Measurements from ENCODE around the gene NOD2.

The NOD2 gene
- total RNA-seq, result 21.7 to 30.6 (median 29.7) reads per million in 3 donors

- Histone ChIP-seq H3K27ac (ENCODE audit: insufficient read depth, low read length, poor library complexity, severe bottlenecking) (peak within 1 kb of the TSS; percentile 57), H3K9me3 (ENCODE audit: control insufficient read depth, low read length) (no peaks in the 10 kb centered on the region), H3K36me3 (ENCODE audit: control insufficient read depth, insufficient read depth, low read length) (no peaks in the 10 kb centered on the region), H3K27me3 (replicated peaks; ENCODE audit: control insufficient read depth, insufficient read depth, low read length, poor library complexity, severe bottlenecking) (no peaks in the 10 kb centered on the region), H3K4me3 (ENCODE audit: insufficient read depth, low read depth, low read length, poor library complexity, severe bottlenecking) (peak within 1 kb of the TSS; percentile 63), H3K4me1 (ENCODE audit: control insufficient read depth, insufficient read depth, low read length, poor library complexity, severe bottlenecking) (peaks cover 36% of the 10 kb centered on the region)
- no peak for DNase-seq
Measured at GRCh38 chr16:50692999-50693781, at the start of gene NOD2. Gene NOD2, plus strand, starts transcription at chr16:50693606. Its CDS starts 5,890 bp downstream, at chr16:50699496.

- Histone ChIP-seq H3K4me3 (ENCODE audit: insufficient read depth, low read depth, low read length, poor library complexity, severe bottlenecking) (no peak overlapping the region), H3K9me3 (ENCODE audit: control insufficient read depth, low read length) (no peaks in the 10 kb centered on the region), H3K36me3 (ENCODE audit: control insufficient read depth, insufficient read depth, low read length) (no peaks in the 10 kb centered on the region), H3K27ac (ENCODE audit: insufficient read depth, low read length, poor library complexity, severe bottlenecking) (no peak overlapping the region), H3K27me3 (replicated peaks; ENCODE audit: control insufficient read depth, insufficient read depth, low read length, poor library complexity, severe bottlenecking) (no peaks in the 10 kb centered on the region), H3K4me1 (ENCODE audit: control insufficient read depth, insufficient read depth, low read length, poor library complexity, severe bottlenecking) (no peaks in the 10 kb centered on the region)
- DNase-seq, result no peak
Measured at GRCh38 chr16:50644245-50644644, 49.2 kb upstream of the NOD2 start.

GRCh38 chr16:50644729-50645128 is 48.7 kb upstream of the NOD2 start:
- H3K4me3 ChIP-seq (ENCODE audit: insufficient read depth, low read depth, low read length, poor library complexity, severe bottlenecking), result no peak overlapping the region
- H3K36me3 ChIP-seq (ENCODE audit: control insufficient read depth, insufficient read depth, low read length), result no peaks in the 10 kb centered on the region
- no peaks in the 10 kb centered on the region for H3K9me3 ChIP-seq (ENCODE audit: control insufficient read depth, low read length)
- H3K27me3 ChIP-seq (replicated peaks; ENCODE audit: control insufficient read depth, insufficient read depth, low read length, poor library complexity, severe bottlenecking), result no peaks in the 10 kb centered on the region
- no peak overlapping the region for H3K27ac ChIP-seq (ENCODE audit: insufficient read depth, low read length, poor library complexity, severe bottlenecking)
- DNase-seq, result no peak
- H3K4me1 ChIP-seq (ENCODE audit: control insufficient read depth, insufficient read depth, low read length, poor library complexity, severe bottlenecking), result no peaks in the 10 kb centered on the region

GRCh38 chr16:50645563-50646220 is 47.7 kb upstream of the NOD2 start:
- Histone ChIP-seq H3K9me3 (ENCODE audit: control insufficient read depth, low read length) (no peaks in the 10 kb centered on the region), H3K27me3 (replicated peaks; ENCODE audit: control insufficient read depth, insufficient read depth, low read length, poor library complexity, severe bottlenecking) (no peaks in the 10 kb centered on the region), H3K4me1 (ENCODE audit: control insufficient read depth, insufficient read depth, low read length, poor library complexity, severe bottlenecking) (no peaks in the 10 kb centered on the region), H3K4me3 (ENCODE audit: insufficient read depth, low read depth, low read length, poor library complexity, severe bottlenecking) (no peak overlapping the region), H3K27ac (ENCODE audit: insufficient read depth, low read length, poor library complexity, severe bottlenecking) (no peak overlapping the region), H3K36me3 (ENCODE audit: control insufficient read depth, insufficient read depth, low read length) (no peaks in the 10 kb centered on the region)
- DNase-seq, result no peak

- Histone ChIP-seq H3K27ac (ENCODE audit: insufficient read depth, low read length, poor library complexity, severe bottlenecking) (no peak overlapping the region), H3K27me3 (replicated peaks; ENCODE audit: control insufficient read depth, insufficient read depth, low read length, poor library complexity, severe bottlenecking) (no peaks in the 10 kb centered on the region), H3K4me3 (ENCODE audit: insufficient read depth, low read depth, low read length, poor library complexity, severe bottlenecking) (no peak overlapping the region), H3K4me1 (ENCODE audit: control insufficient read depth, insufficient read depth, low read length, poor library complexity, severe bottlenecking) (no peaks in the 10 kb centered on the region), H3K9me3 (ENCODE audit: control insufficient read depth, low read length) (no peaks in the 10 kb centered on the region), H3K36me3 (ENCODE audit: control insufficient read depth, insufficient read depth, low read length) (no peaks in the 10 kb centered on the region)
- DNase-seq, result no peak
Measured at GRCh38 chr16:50646345-50646744, 47.1 kb upstream of the NOD2 start.

GRCh38 chr16:50651835-50652438 is 41.5 kb upstream of the NOD2 start:
- Histone ChIP-seq H3K36me3 (ENCODE audit: control insufficient read depth, insufficient read depth, low read length) (no peaks in the 10 kb centered on the region), H3K9me3 (ENCODE audit: control insufficient read depth, low read length) (no peaks in the 10 kb centered on the region), H3K27ac (ENCODE audit: insufficient read depth, low read length, poor library complexity, severe bottlenecking) (no peak overlapping the region), H3K4me3 (ENCODE audit: insufficient read depth, low read depth, low read length, poor library complexity, severe bottlenecking) (no peak overlapping the region), H3K4me1 (ENCODE audit: control insufficient read depth, insufficient read depth, low read length, poor library complexity, severe bottlenecking) (no peaks in the 10 kb centered on the region), H3K27me3 (replicated peaks; ENCODE audit: control insufficient read depth, insufficient read depth, low read length, poor library complexity, severe bottlenecking) (no peaks in the 10 kb centered on the region)
- no peak for DNase-seq

GRCh38 chr16:50652836-50653425 is 40.5 kb upstream of the NOD2 start:
- no peak for DNase-seq
- no peaks in the 10 kb centered on the region for H3K27me3 ChIP-seq (replicated peaks; ENCODE audit: control insufficient read depth, insufficient read depth, low read length, poor library complexity, severe bottlenecking)
- no peak overlapping the region for H3K4me3 ChIP-seq (ENCODE audit: insufficient read depth, low read depth, low read length, poor library complexity, severe bottlenecking)
- no peaks in the 10 kb centered on the region for H3K36me3 ChIP-seq (ENCODE audit: control insufficient read depth, insufficient read depth, low read length)
- H3K27ac ChIP-seq (ENCODE audit: insufficient read depth, low read length, poor library complexity, severe bottlenecking), result no peak overlapping the region
- no peaks in the 10 kb centered on the region for H3K4me1 ChIP-seq (ENCODE audit: control insufficient read depth, insufficient read depth, low read length, poor library complexity, severe bottlenecking)
- no peaks in the 10 kb centered on the region for H3K9me3 ChIP-seq (ENCODE audit: control insufficient read depth, low read length)

- H3K4me3 ChIP-seq (ENCODE audit: insufficient read depth, low read depth, low read length, poor library complexity, severe bottlenecking), result no peak overlapping the region
Measured at GRCh38 chr16:50653633-50654519, 39.5 kb upstream of the NOD2 start.

GRCh38 chr16:50655558-50656055 is 37.8 kb upstream of the NOD2 start:
- no peaks in the 10 kb centered on the region for H3K4me1 ChIP-seq (ENCODE audit: control insufficient read depth, insufficient read depth, low read length, poor library complexity, severe bottlenecking)
- no peak for DNase-seq
- H3K27me3 ChIP-seq (replicated peaks; ENCODE audit: control insufficient read depth, insufficient read depth, low read length, poor library complexity, severe bottlenecking), result no peaks in the 10 kb centered on the region
- no peak overlapping the region for H3K4me3 ChIP-seq (ENCODE audit: insufficient read depth, low read depth, low read length, poor library complexity, severe bottlenecking)
- H3K36me3 ChIP-seq (ENCODE audit: control insufficient read depth, insufficient read depth, low read length), result no peaks in the 10 kb centered on the region
- no peak overlapping the region for H3K27ac ChIP-seq (ENCODE audit: insufficient read depth, low read length, poor library complexity, severe bottlenecking)
- no peaks in the 10 kb centered on the region for H3K9me3 ChIP-seq (ENCODE audit: control insufficient read depth, low read length)

More at GRCh38 chr16:50653633-50654519, 39.5 kb upstream of the NOD2 start:
- Histone ChIP-seq H3K4me1 (ENCODE audit: control insufficient read depth, insufficient read depth, low read length, poor library complexity, severe bottlenecking) (no peaks in the 10 kb centered on the region), H3K27ac (ENCODE audit: insufficient read depth, low read length, poor library complexity, severe bottlenecking) (no peak overlapping the region), H3K9me3 (ENCODE audit: control insufficient read depth, low read length) (no peaks in the 10 kb centered on the region), H3K27me3 (replicated peaks; ENCODE audit: control insufficient read depth, insufficient read depth, low read length, poor library complexity, severe bottlenecking) (no peaks in the 10 kb centered on the region), H3K36me3 (ENCODE audit: control insufficient read depth, insufficient read depth, low read length) (no peaks in the 10 kb centered on the region)
- no peak for DNase-seq
